ENCODE measurements around the gene TTR. TPM values are rescaled to one million over a fixed set of nuclear protein-coding genes. Genes with fewer than 3 reads are reported as not detected.

Gene TTR
- total RNA-seq (1 to 10 TPM in 3 of 5 donors, not detected in 2; 1.7 to 2.6 (median 1.9) TPM), total RNA-seq (0 reads per million in 29 experiments)
- 0.39 TPM for total RNA-seq (2013)

GRCh38 chr18:31591628-31592027 is at the start of gene TTR:
TTR (plus strand) TSS chr18:31591877; CDS start chr18:31591903, 26 bp downstream.
- no peak within 1 kb of the TSS for H3K27ac Mint-ChIP-seq

GRCh38 chr18:31546476-31546875 is 45.2 kb upstream of the TTR start:
- Mint-ChIP-seq H3K27ac (no peak overlapping the region), H3K4me1 (no peaks in the 10 kb centered on the region), H3K9me3 (no peaks in the 10 kb centered on the region), H3K36me3 (no peaks in the 10 kb centered on the region), H3K27me3 (no peaks in the 10 kb centered on the region), H3K4me3 (no peak overlapping the region)
- no peak for ATAC-seq (replicated peaks in 1 of 4)
- no peaks in the 10 kb centered on the region for H3K9me3 ChIP-seq
- H3K27me3 ChIP-seq (replicated peaks in 1 of 2; ENCODE audit: control insufficient read depth in 2 of 2, extremely low read depth in 1 of 2, insufficient read depth in 2 of 2, low read length in 1 of 2) = no peaks in the 10 kb centered on the region
- H3K36me3 ChIP-seq (ENCODE audit: control insufficient read depth in 2 of 2, extremely low read depth in 1 of 2, insufficient read depth in 1 of 2, low read length in 1 of 2) = no peaks in the 10 kb centered on the region
- ChIA-PET POLR2A (no interaction called here), CTCF (no interaction called here)
- no CpG with 5 or more reads among the region's 2 CpGs for WGBS (ENCODE audit: insufficient coverage)
- H3K4me1 ChIP-seq (ENCODE audit: control insufficient read depth in 1 of 2, extremely low read depth in 1 of 2, insufficient read depth in 2 of 2, low read length in 2 of 2) = no peaks in the 10 kb centered on the region
- DNase-seq = no peak
- H3K4me3 ChIP-seq (ENCODE audit: control insufficient read depth in 1 of 2, extremely low read depth in 1 of 2, low read length in 1 of 2) = no peak overlapping the region
- no peak overlapping the region for H3K27ac ChIP-seq (ENCODE audit: low read length)

More at GRCh38 chr18:31591628-31592027, at the start of gene TTR:
- ATAC-seq (replicated peaks in 1 of 4) (no peak), DNase-seq (no peak)
- H3K27me3 ChIP-seq (replicated peaks in 1 of 2; ENCODE audit: control insufficient read depth in 2 of 2, extremely low read depth in 1 of 2, insufficient read depth in 2 of 2, low read length in 1 of 2) = no peaks in the 10 kb centered on the region
- no peaks in the 10 kb centered on the region for H3K9me3 ChIP-seq
- Mint-ChIP-seq H3K4me3 (no peak within 1 kb of the TSS), H3K27me3 (peaks cover 6% of the 10 kb centered on the region in 2 donors), H3K4me1 (no peaks in the 10 kb centered on the region), H3K9me3 (no peaks in the 10 kb centered on the region), H3K36me3 (no peaks in the 10 kb centered on the region)
- H3K36me3 ChIP-seq (ENCODE audit: control insufficient read depth in 2 of 2, extremely low read depth in 1 of 2, insufficient read depth in 1 of 2, low read length in 1 of 2) = no peaks in the 10 kb centered on the region
- no peak within 1 kb of the TSS for H3K27ac ChIP-seq (ENCODE audit: low read length)
- ChIA-PET CTCF (no interaction called here), POLR2A (no interaction called here)
- 67% methylated on average over 1 of the region's 5 CpGs for WGBS (ENCODE audit: insufficient coverage)
- no peaks in the 10 kb centered on the region for H3K4me1 ChIP-seq (ENCODE audit: control insufficient read depth in 1 of 2, extremely low read depth in 1 of 2, insufficient read depth in 2 of 2, low read length in 2 of 2)
- no peak within 1 kb of the TSS for H3K4me3 ChIP-seq (ENCODE audit: control insufficient read depth in 1 of 2, extremely low read depth in 1 of 2, low read length in 1 of 2)

DNA sequence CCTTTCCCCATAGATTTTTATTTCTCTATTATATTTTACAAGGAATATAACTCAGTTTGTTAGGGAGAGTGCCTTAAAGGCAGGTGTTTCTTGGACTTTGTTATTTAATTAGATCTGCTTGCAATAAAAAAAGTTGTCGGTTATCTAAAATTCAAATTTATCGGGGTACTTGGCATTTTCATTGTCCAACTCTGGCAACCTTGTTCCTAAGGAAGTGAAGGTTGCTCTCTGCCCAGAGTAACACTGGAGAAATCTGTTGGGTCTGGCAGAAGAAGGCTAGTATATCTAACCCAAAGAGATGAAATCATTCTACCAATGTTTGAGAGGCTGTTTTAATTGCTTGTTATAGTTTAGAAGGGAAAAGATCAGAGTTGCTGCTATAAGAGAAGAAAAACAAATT is 42.8 kb upstream of the TTR start:
- Mint-ChIP-seq H3K27me3 (peaks cover 0 to 6% of the 10 kb centered on the region in 2 donors), H3K9me3 (no peaks in the 10 kb centered on the region), H3K27ac (no peak overlapping the region), H3K4me3 (no peak overlapping the region), H3K36me3 (no peaks in the 10 kb centered on the region), H3K4me1 (no peaks in the 10 kb centered on the region)
- H3K4me1 ChIP-seq (ENCODE audit: control insufficient read depth in 1 of 2, extremely low read depth in 1 of 2, insufficient read depth in 2 of 2, low read length in 2 of 2) = no peaks in the 10 kb centered on the region
- ChIA-PET CTCF (interaction anchor here in 1 of 2 donors (0.6 to 0.7 kb wide), 2 partner anchors 176 to 402 kb away, joined by 3 read pairs; no protein-coding TSS in a partner anchor), POLR2A (no interaction called here)
- no peak overlapping the region for H3K27ac ChIP-seq (ENCODE audit: low read length)
- no peak overlapping the region for H3K4me3 ChIP-seq (ENCODE audit: control insufficient read depth in 1 of 2, extremely low read depth in 1 of 2, low read length in 1 of 2)
- ATAC-seq (replicated peaks in 1 of 4) = no peak
- DNase-seq = no peak
- H3K9me3 ChIP-seq = no peaks in the 10 kb centered on the region
- H3K27me3 ChIP-seq (replicated peaks in 1 of 2; ENCODE audit: control insufficient read depth in 2 of 2, extremely low read depth in 1 of 2, insufficient read depth in 2 of 2, low read length in 1 of 2) = peaks cover 0 to 2% of the 10 kb centered on the region in 2 experiments
- H3K36me3 ChIP-seq (ENCODE audit: control insufficient read depth in 2 of 2, extremely low read depth in 1 of 2, insufficient read depth in 1 of 2, low read length in 1 of 2) = no peaks in the 10 kb centered on the region
- 92% methylated on average over 2 of the region's 2 CpGs for WGBS (ENCODE audit: insufficient coverage)

DNA sequence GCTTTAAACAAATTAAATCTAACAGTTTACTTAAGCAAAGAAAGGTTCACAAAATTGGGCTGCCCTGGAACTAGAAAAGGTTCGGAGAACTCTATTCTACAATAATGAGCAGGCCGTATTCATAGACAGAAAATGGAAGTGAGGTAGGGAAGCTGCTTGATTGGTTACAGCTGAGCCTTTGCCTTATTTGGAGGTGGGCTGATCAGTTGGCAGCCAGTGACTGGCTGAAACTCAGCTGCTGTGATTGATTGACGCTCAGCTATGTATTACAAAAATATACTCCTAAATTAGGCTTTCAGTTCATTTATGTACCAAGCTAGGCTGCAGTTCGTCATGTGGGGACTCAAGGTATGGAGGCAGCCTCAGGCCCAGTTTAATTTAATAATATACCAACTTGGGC is 42.3 kb upstream of the TTR start:
- DNase-seq (no peak), ATAC-seq (replicated peaks in 1 of 4) (no peak)
- no peaks in the 10 kb centered on the region for H3K9me3 Mint-ChIP-seq
- H3K4me3 ChIP-seq (ENCODE audit: control insufficient read depth in 1 of 2, extremely low read depth in 1 of 2, low read length in 1 of 2) = no peak overlapping the region
- ChIA-PET POLR2A (no interaction called here), CTCF (interaction anchor here (0.6 to 1.4 kb wide), 5 partner anchors 11 to 401 kb away, joined by 3 to 4 read pairs (median 3); no protein-coding TSS in a partner anchor)
- H3K4me1 ChIP-seq (ENCODE audit: control insufficient read depth in 1 of 2, extremely low read depth in 1 of 2, insufficient read depth in 2 of 2, low read length in 2 of 2) = no peaks in the 10 kb centered on the region
- no peak overlapping the region for H3K4me3 Mint-ChIP-seq
- H3K27me3 ChIP-seq (replicated peaks in 1 of 2; ENCODE audit: control insufficient read depth in 2 of 2, extremely low read depth in 1 of 2, insufficient read depth in 2 of 2, low read length in 1 of 2) = peaks cover 0 to 2% of the 10 kb centered on the region in 2 experiments
- no peak overlapping the region for H3K27ac Mint-ChIP-seq
- H3K9me3 ChIP-seq = no peaks in the 10 kb centered on the region
- H3K4me1 Mint-ChIP-seq = no peaks in the 10 kb centered on the region
- no peaks in the 10 kb centered on the region for H3K36me3 Mint-ChIP-seq
- H3K36me3 ChIP-seq (ENCODE audit: control insufficient read depth in 2 of 2, extremely low read depth in 1 of 2, insufficient read depth in 1 of 2, low read length in 1 of 2) = no peaks in the 10 kb centered on the region
- no peak overlapping the region for H3K27ac ChIP-seq (ENCODE audit: low read length)
- H3K27me3 Mint-ChIP-seq = peaks cover 0 to 8% of the 10 kb centered on the region in 2 donors
- WGBS (ENCODE audit: insufficient coverage) = no CpG with 5 or more reads among the region's 4 CpGs

GRCh38 chr18:31551883-31552282 is 39.8 kb upstream of the TTR start:
- no peak overlapping the region for H3K27ac Mint-ChIP-seq
- H3K36me3 Mint-ChIP-seq = no peaks in the 10 kb centered on the region
- ChIA-PET POLR2A (no interaction called here), CTCF (interaction anchor here in 1 of 2 donors (0.6 kb wide), 1 partner anchor 888 kb away, joined by 3 read pairs; no protein-coding TSS in a partner anchor)
- no peak overlapping the region for H3K27ac ChIP-seq (ENCODE audit: low read length)
- no CpG with 5 or more reads among the region's 3 CpGs for WGBS (ENCODE audit: insufficient coverage)
- DNase-seq = no peak
- ATAC-seq (replicated peaks in 1 of 4) = no peak
- H3K4me3 Mint-ChIP-seq = no peak overlapping the region
- peaks cover 0 to 2% (median 0%) of the 10 kb centered on the region in 3 donors for H3K4me1 Mint-ChIP-seq
- H3K9me3 ChIP-seq = no peaks in the 10 kb centered on the region
- no peaks in the 10 kb centered on the region for H3K36me3 ChIP-seq (ENCODE audit: control insufficient read depth in 2 of 2, extremely low read depth in 1 of 2, insufficient read depth in 1 of 2, low read length in 1 of 2)
- H3K4me1 ChIP-seq (ENCODE audit: control insufficient read depth in 1 of 2, extremely low read depth in 1 of 2, insufficient read depth in 2 of 2, low read length in 2 of 2) = no peaks in the 10 kb centered on the region
- H3K9me3 Mint-ChIP-seq = no peaks in the 10 kb centered on the region
- H3K4me3 ChIP-seq (ENCODE audit: control insufficient read depth in 1 of 2, extremely low read depth in 1 of 2, low read length in 1 of 2) = no peak overlapping the region
- H3K27me3 Mint-ChIP-seq = peaks cover 5 to 13% of the 10 kb centered on the region in 2 donors
- H3K27me3 ChIP-seq (replicated peaks in 1 of 2; ENCODE audit: control insufficient read depth in 2 of 2, extremely low read depth in 1 of 2, insufficient read depth in 2 of 2, low read length in 1 of 2) = peaks cover 0 to 2% of the 10 kb centered on the region in 2 experiments

DNA sequence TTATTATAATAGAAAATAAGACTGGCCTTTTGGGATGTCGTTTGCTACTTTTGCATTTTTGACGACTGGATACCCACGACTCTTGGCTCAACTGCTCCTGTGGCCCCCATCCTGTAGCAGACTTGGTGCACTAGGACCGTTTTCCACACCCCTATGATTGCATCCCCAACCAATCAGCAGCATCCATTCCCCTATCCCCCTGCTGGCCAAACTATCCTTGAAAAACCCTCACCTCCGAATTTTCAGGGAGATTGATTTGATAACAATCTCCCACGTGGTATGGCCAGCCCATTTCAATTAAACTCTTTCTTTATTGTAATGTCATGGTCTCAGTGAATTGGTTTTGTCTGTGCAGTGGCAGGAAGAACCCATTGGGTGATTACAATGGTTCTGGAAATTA is 37.9 kb upstream of the TTR start:
- Mint-ChIP-seq H3K36me3 (no peaks in the 10 kb centered on the region), H3K9me3 (no peaks in the 10 kb centered on the region), H3K27ac (no peak overlapping the region), H3K27me3 (peaks cover 8 to 13% of the 10 kb centered on the region in 2 donors), H3K4me1 (peaks cover 0 to 2% (median 0%) of the 10 kb centered on the region in 3 donors), H3K4me3 (no peak overlapping the region)
- peaks cover 0 to 2% of the 10 kb centered on the region in 2 experiments for H3K27me3 ChIP-seq (replicated peaks in 1 of 2; ENCODE audit: control insufficient read depth in 2 of 2, extremely low read depth in 1 of 2, insufficient read depth in 2 of 2, low read length in 1 of 2)
- H3K36me3 ChIP-seq (ENCODE audit: control insufficient read depth in 2 of 2, extremely low read depth in 1 of 2, insufficient read depth in 1 of 2, low read length in 1 of 2) = no peaks in the 10 kb centered on the region
- POLR2A ChIA-PET = no interaction called here
- no peak overlapping the region for H3K27ac ChIP-seq (ENCODE audit: low read length)
- no peaks in the 10 kb centered on the region for H3K9me3 ChIP-seq
- WGBS (ENCODE audit: insufficient coverage) = 43% methylated on average over 4 of the region's 6 CpGs
- CTCF ChIA-PET = interaction anchor here in 1 of 2 donors (0.7 kb wide), 1 partner anchor 8 kb away, joined by 3 read pairs; no protein-coding TSS in a partner anchor
- H3K4me3 ChIP-seq (ENCODE audit: control insufficient read depth in 1 of 2, extremely low read depth in 1 of 2, low read length in 1 of 2) = no peak overlapping the region
- H3K4me1 ChIP-seq (ENCODE audit: control insufficient read depth in 1 of 2, extremely low read depth in 1 of 2, insufficient read depth in 2 of 2, low read length in 2 of 2) = no peaks in the 10 kb centered on the region
- no peak for DNase-seq
- no peak for ATAC-seq (replicated peaks in 1 of 4)

All from T-cell (primary cell).